PC-9 (cell line): ENCODE results near the gene SLC35D2.

Experiments
- EZH2 ChIP-seq: fragments of 200-600 bp; sonication (generic); IDR thresholded peaks from 2 replicates; pipeline ENCODE4 v1.8.0; 2017; ENCODE audit warnings: antibody characterized with exemption, low read depth
- TF ChIP-seq, protein P1 (sequence below): fragments of 200-600 bp; sonication (generic); conservative IDR thresholded peaks from 2 replicates; pipeline ENCODE4 v1.6.1; 2017; ENCODE audit warnings: mixed run types, antibody characterized with exemption, mild to moderate bottlenecking, moderate library complexity

DNA sequence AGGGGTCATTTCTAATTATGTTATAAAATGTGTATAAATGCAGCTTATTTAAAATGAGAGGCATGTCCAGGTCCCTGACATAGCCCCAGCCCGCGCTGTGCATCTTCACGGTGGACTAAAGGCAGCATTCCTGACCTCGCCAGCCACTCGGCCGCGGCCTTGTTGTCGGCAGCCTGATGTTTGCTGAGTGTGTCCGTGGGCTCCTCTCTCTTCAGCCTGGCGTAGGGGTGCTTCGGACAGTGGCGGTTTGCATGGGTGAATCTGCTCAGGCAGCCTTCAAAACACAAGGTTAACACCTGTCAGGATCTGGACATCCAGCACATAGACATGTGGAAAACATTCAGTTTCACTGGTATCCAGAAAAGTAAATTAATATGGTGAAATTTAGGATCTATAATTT, 8.8 kb upstream of the SLC35D2 start:
- TF ChIP-seq, protein P1, sequence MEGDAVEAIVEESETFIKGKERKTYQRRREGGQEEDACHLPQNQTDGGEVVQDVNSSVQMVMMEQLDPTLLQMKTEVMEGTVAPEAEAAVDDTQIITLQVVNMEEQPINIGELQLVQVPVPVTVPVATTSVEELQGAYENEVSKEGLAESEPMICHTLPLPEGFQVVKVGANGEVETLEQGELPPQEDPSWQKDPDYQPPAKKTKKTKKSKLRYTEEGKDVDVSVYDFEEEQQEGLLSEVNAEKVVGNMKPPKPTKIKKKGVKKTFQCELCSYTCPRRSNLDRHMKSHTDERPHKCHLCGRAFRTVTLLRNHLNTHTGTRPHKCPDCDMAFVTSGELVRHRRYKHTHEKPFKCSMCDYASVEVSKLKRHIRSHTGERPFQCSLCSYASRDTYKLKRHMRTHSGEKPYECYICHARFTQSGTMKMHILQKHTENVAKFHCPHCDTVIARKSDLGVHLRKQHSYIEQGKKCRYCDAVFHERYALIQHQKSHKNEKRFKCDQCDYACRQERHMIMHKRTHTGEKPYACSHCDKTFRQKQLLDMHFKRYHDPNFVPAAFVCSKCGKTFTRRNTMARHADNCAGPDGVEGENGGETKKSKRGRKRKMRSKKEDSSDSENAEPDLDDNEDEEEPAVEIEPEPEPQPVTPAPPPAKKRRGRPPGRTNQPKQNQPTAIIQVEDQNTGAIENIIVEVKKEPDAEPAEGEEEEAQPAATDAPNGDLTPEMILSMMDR = no peak
- no peak for TF ChIP-seq EZH2
